Epithelial cell of esophagus (primary cell): ENCODE results near the gene GPRC5D.

ENCODE experiments used
- DNase-seq: peaks from one replicate; pipeline ENCODE4 v3.0.0; 2010; ENCODE audit warnings: low read depth
- H3K4me3 ChIP-seq: 2 replicates; pipeline ENCODE4 v1.5.1; 2011; ENCODE audit warnings: mild to moderate bottlenecking, low read length, control low read depth
- CTCF ChIP-seq: IDR thresholded peaks from 2 replicates; pipeline ENCODE4 v1.5.1; 2011; ENCODE audit warnings: low read depth, mild to moderate bottlenecking, low read length, control low read depth, inconsistent platforms; ENCODE audit not compliant: insufficient read depth; ENCODE audit errors: missing control alignments

Gene GPRC5D

GRCh38 chr12:12897302-12897701, 54.7 kb downstream of the GPRC5D start:
- H3K4me3 ChIP-seq: no peak overlapping the region
- TF ChIP-seq CTCF: no peak
- DNase-seq: no peak

- H3K4me3 ChIP-seq: no peak overlapping the region
- no peak for TF ChIP-seq CTCF
- DNase-seq: peak; percentile 74
Measured at GRCh38 chr12:12896260-12896659, 55.7 kb downstream of the GPRC5D start.

GRCh38 chr12:12893438-12893837, 58.5 kb downstream of the GPRC5D start:
- peak overlapping the region; percentile 67 for H3K4me3 ChIP-seq
- TF ChIP-seq CTCF: no peak
- DNase-seq: no peak

- peak overlapping the region; percentile 67 for H3K4me3 ChIP-seq
- DNase-seq: peak; percentile 55
- no peak for TF ChIP-seq CTCF
Measured at GRCh38 chr12:12892681-12893141, 59.3 kb downstream of the GPRC5D start.

DNA sequence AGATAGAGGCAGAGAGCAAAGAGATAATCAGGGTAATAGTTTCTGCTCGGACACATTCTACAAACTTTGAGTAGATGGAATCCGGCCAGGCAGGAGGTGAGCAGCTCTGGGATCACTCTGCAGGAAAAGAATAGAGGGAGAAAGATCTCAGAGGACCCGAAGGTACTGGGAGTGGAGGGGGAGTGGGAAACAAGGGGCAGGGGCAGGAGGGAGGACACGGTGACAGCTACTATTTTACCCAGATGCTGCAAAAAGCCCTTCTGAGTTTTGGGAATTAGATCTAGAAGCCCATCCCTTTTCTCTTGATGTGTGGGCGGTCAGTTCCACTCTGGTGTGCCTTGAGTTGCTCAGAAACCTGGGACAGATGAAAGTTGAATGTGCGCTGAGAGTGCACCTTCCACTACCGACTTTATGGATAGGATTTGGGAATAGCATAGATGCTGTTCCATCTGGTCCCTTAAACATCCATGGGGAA, 60.1 kb downstream of the GPRC5D start:
- peak overlapping the region; percentile 67 for H3K4me3 ChIP-seq
- TF ChIP-seq CTCF: no peak
- peak; percentile 43 for DNase-seq

GRCh38 chr12:12891080-12891880, 60.7 kb downstream of the GPRC5D start, which contains the start of gene GPRC5A:
TSS of gene GPRC5A (plus strand) at chr12:12891562. CDS start at chr12:12908250, 16,688 bp downstream.
- TF ChIP-seq CTCF: peak; percentile 17
- peak within 1 kb of the TSS; percentile 67 for H3K4me3 ChIP-seq
- DNase-seq: peak; percentile 91
